Activated naive CD4-positive, alpha-beta T cell treated with anti-CD3 and anti-CD28 coated beads, Interleukin-2, amount 10 ng/mL, durations not matched to agents 7 days and 5 days (primary cell): Measurements from ENCODE around the gene SRSF12.

ENCODE experiments used
- CTCF ChIA-PET: fragments of 350-600 bp; sonication (Branson Sonifier 250); formaldehyde crosslinking; loops from one replicate; lab custom pipeline; 2021; ENCODE audit warnings: antibody characterized with exemption; lab: Charles Lee
- DNase-seq: peaks from one replicate; pipeline ENCODE4 v3.0.0-alpha.2; 2020
- H3K27ac Mint-ChIP-seq: one replicate; pipeline ENCODE4 v1.8.0; 2021; ENCODE audit warnings: mild to moderate bottlenecking, moderate library complexity, mixed read lengths
- H3K27me3 Mint-ChIP-seq: one replicate; pipeline ENCODE4 v1.8.0; 2021; ENCODE audit warnings: mild to moderate bottlenecking, mixed read lengths
- H3K36me3 Mint-ChIP-seq: one replicate; pipeline ENCODE4 v1.8.0; 2021; ENCODE audit warnings: mixed read lengths
- H3K4me1 Mint-ChIP-seq: one replicate; pipeline ENCODE4 v1.8.0; 2021; ENCODE audit warnings: mixed read lengths
- H3K4me3 Mint-ChIP-seq: one replicate; pipeline ENCODE4 v1.8.0; 2021; ENCODE audit warnings: mild to moderate bottlenecking, moderate library complexity, mixed read lengths
- H3K9me3 Mint-ChIP-seq: one replicate; pipeline ENCODE4 v1.8.0; 2021; ENCODE audit warnings: mixed read lengths

SRSF12 gene

DNA sequence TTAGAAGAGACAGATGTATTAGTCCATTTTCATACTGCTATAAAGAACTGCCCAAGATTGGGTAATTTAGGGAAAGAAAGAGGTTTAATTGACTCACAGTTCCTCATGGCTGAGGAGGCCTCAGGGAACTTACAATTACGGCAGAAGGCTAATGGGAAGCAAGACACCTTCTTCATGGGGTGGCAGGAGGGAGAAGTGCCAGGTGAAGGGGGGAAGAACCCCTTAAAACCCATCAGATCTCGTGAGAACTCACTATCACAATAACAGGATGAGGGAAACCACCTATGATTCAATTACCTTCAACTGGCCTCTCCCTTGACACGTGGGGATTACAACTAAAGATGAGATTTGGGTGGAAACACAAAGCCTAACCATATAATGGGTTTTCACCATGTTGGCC is 66.2 kb downstream of the SRSF12 start:
- Mint-ChIP-seq H3K27me3 (peaks cover 9% of the 10 kb centered on the region), H3K4me1 (peaks cover 23% of the 10 kb centered on the region), H3K9me3 (peaks cover 9% of the 10 kb centered on the region), H3K27ac (peak overlapping the region; percentile 4), H3K36me3 (peaks cover 2% of the 10 kb centered on the region), H3K4me3 (no peak overlapping the region)
- DNase-seq: no peak
- CTCF ChIA-PET: interaction anchor here (0.6 kb wide), 1 partner anchor 162 kb away, joined by 3 read pairs; no protein-coding TSS in a partner anchor

DNA sequence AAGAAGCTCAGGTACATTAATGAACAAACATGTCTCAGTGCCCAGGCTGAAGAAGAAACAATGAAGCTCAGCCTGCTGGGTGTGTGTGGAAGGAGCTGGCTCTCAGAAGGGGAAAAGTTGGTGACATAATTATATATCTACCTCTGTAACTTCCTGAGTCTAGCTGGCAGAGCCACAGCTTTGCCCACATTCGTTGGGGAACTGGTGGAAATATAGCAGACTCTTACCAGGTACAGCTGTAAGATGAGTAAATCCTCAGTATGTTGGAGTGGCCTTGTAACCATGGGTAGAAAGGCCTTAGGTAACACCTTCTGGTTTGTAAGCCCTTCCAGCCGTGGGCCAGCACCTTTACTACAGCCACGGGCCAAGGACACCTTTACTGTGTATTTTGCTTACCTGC is 67.2 kb downstream of the SRSF12 start:
- peaks cover 7% of the 10 kb centered on the region for H3K27me3 Mint-ChIP-seq
- DNase-seq: no peak
- H3K9me3 Mint-ChIP-seq: peaks cover 5% of the 10 kb centered on the region
- peaks cover 23% of the 10 kb centered on the region for H3K4me1 Mint-ChIP-seq
- H3K27ac Mint-ChIP-seq: no peak overlapping the region
- H3K36me3 Mint-ChIP-seq: peaks cover 2% of the 10 kb centered on the region
- H3K4me3 Mint-ChIP-seq: no peak overlapping the region
- CTCF ChIA-PET: interaction anchor here (0.9 to 1.1 kb wide), 2 partner anchors 9 to 14 kb away, joined by 3 read pairs; no protein-coding TSS in a partner anchor

DNA sequence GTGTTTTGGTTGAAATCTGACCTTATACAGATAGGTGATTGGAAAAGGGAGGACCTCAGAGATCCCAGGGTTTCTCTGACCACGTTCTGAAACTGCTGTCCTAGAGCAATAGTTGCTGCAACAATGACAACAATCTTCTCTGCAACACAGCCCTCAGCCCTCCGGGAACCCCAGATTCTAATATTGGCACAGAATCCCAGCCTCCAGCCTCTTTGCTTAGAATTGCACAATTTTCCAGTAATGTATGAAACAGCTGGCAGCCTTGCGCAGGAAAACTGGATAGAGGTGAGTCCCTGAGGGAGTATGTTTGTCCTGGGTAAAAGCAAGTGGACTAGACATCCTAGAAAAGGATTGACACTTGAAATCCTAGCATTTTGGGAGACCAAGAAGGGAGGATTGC is 67.7 kb downstream of the SRSF12 start:
- Mint-ChIP-seq H3K27ac (no peak overlapping the region), H3K4me3 (no peak overlapping the region), H3K27me3 (peaks cover 8% of the 10 kb centered on the region), H3K36me3 (peaks cover 2% of the 10 kb centered on the region), H3K9me3 (peaks cover 5% of the 10 kb centered on the region), H3K4me1 (peaks cover 23% of the 10 kb centered on the region)
- CTCF ChIA-PET: interaction anchor here (0.9 to 1.1 kb wide), 2 partner anchors 9 to 13 kb away, joined by 3 read pairs; no protein-coding TSS in a partner anchor
- DNase-seq: no peak

DNA sequence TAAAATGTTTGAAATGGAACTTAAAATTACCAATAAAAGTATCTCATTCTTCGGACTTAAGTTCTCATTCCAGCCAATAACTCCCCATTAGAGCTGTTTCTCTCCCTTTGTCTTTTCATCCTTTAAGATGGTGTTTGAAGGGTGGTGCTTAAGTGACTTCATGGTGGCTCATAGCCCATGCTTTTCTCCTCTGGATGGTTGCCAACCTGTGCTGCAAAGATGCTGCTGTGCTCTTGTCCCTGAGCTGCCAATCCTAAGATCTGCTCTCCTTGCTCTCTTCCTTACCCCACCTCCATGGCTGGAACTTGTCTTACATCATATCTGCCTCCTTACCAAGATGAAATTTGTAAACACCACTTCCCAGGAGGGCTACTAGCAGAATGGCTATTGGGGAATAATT is 68.9 kb downstream of the SRSF12 start:
- Mint-ChIP-seq H3K9me3 (peaks cover 1% of the 10 kb centered on the region), H3K4me3 (no peak overlapping the region), H3K27ac (no peak overlapping the region), H3K27me3 (peaks cover 11% of the 10 kb centered on the region), H3K4me1 (peaks cover 23% of the 10 kb centered on the region), H3K36me3 (peaks cover 2% of the 10 kb centered on the region)
- DNase-seq: no peak
- CTCF ChIA-PET: no interaction called here

DNA sequence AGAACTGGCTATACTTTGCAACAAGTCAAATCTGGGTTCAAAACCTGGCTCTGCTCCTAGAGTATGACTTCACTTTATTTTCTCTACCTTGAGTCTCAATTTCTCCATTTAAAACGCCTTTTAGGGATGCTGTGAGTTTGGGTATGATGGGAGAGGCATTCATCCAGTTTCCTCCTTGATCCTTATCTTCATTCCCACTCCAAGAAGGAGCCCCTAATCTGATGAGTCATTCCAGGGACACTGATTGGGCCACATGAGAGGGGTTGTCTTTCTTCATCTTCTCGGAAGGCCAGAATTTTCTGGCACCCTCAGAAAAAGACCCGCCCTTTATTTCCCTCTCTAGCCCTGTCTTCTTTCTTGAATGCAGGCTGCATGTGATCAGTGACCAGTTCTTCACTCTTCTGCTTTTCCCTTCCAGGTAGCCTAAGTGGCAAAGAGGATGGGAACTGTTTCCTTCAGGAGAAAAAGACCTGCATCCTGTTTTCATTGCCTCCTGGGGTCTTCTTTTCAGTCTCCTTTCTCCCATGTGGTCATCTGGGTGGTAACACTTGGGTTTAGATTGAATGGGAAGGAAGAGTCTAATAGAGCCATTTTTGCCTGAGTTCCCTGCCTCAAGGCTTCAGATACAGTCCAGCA is 69.5 kb downstream of the SRSF12 start:
- peaks cover 11% of the 10 kb centered on the region for H3K27me3 Mint-ChIP-seq
- peak overlapping the region; percentile 26 for H3K27ac Mint-ChIP-seq
- DNase-seq: no peak
- no peaks in the 10 kb centered on the region for H3K9me3 Mint-ChIP-seq
- H3K4me1 Mint-ChIP-seq: peaks cover 23% of the 10 kb centered on the region
- no peaks in the 10 kb centered on the region for H3K36me3 Mint-ChIP-seq
- H3K4me3 Mint-ChIP-seq: no peak overlapping the region
- CTCF ChIA-PET: no interaction called here

DNA sequence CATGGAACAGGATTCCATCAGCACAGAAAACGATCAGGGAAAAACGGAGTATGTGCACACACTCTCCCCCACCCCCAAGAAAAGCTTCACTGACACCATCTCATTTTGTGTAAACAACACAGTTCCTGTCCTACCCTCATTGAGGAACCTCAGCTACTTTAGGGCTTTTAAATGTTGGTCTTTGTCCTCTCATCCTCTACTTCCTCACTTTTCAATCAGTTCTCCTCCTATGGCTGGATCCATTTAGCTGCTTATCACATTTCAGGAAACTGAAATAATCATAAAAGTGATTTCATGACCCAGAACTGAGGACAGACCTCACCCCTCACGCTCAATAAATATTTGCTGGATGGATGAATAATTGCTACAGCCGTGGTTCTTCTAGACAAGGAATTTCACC is 70.4 kb downstream of the SRSF12 start:
- no peaks in the 10 kb centered on the region for H3K36me3 Mint-ChIP-seq
- no peak overlapping the region for H3K4me3 Mint-ChIP-seq
- CTCF ChIA-PET: interaction anchor here (1.0 kb wide), 1 partner anchor 74 kb away, joined by 3 read pairs; no protein-coding TSS in a partner anchor
- H3K4me1 Mint-ChIP-seq: peaks cover 28% of the 10 kb centered on the region
- peaks cover 11% of the 10 kb centered on the region for H3K27me3 Mint-ChIP-seq
- DNase-seq: no peak
- H3K9me3 Mint-ChIP-seq: no peaks in the 10 kb centered on the region
- H3K27ac Mint-ChIP-seq: no peak overlapping the region
